GM18951 (cell line): ENCODE data around the gene WNT2.
"Not testable (repeated sequence)": the region's sequence is repeated elsewhere in the genome, so short reads cannot be mapped to it uniquely, and the experiment has no call there.

ENCODE experiments used
- POLR2A ChIP-seq: IDR thresholded peaks from 4 replicates; pipeline ENCODE4 v1.6.1; 2011; ENCODE audit warnings: mild to moderate bottlenecking; ENCODE audit not compliant: insufficient read length, insufficient read depth; ENCODE audit errors: extremely low read depth
- in situ Hi-C: fragments of 300-500 bp; cut with MboI; formaldehyde crosslinking; loops from one replicate; pipeline ENCODE4 v1.12.0; 2022; ENCODE audit warnings: low sequenced_read_pairs, mixed read lengths, inconsistent platforms; ENCODE audit not compliant: unreplicated experiment

Gene WNT2

DNA sequence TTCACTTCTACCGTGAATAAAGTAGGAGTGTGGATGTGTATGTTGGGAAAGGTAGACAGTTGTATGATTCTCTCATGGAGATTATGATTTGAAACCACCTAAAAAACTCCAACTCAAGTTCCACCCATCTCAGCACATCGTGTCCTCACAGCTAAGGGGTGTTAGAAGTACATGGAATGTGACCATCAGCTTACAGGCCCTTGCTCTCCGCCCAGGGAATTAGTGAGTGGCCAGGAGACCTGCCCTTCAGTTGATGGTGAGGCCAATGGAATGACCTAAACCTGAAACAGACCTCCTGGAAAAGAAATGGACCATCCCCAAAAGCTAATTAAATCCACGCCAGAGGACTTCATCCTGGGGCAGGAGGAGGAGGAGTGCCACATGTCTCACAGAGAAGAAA lies 2.1 kb upstream of the WNT2 start:
- in situ Hi-C loops: no loop called here

DNA sequence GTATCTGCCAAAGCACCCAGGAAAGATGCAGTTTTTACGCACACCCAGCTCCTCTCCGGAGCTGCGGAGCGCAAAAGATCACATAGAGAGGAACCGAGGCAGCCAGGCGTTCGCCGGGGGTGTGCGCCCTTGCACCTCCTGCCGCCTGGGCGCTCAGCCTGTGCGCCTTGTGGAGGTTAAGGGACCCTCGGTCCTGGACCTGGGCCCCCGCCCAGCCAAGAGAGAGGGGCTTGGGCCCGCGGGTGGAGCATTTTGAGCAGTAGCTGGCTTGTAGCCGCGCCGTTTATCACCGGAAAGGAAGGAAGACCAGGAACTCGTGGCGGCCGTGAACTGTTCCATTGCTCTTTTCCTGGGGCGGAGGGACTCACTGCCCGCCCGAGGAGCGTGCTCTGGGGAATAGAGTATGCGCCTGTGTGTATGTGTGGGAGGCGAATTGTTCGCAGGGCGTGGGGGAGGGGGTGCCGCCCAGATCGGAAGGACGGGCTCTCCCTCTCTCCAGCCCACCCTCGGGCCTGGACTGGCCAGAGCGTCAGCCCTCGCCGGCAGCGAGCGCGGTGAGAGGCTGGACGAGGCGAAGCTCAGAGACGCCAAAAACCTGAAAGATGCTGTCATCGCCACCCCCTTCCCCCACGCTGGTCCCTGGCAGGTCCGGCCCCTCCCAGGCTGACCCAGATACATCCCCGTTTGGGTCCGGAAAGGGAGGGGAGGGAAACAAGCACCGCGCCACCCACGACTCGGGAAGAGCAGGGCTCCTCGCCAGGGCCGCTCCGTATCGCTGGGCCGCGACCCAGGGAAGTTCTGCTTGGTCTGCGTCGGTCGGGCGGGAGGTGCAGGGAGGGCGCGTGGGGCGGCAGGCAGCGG lies 1.2 kb upstream of the WNT2 start:
- TF ChIP-seq POLR2A: no peak
- in situ Hi-C loops: no loop called here

More for the DNA sequence above, 2.1 kb upstream of the WNT2 start:
- TF ChIP-seq POLR2A: no peak

DNA sequence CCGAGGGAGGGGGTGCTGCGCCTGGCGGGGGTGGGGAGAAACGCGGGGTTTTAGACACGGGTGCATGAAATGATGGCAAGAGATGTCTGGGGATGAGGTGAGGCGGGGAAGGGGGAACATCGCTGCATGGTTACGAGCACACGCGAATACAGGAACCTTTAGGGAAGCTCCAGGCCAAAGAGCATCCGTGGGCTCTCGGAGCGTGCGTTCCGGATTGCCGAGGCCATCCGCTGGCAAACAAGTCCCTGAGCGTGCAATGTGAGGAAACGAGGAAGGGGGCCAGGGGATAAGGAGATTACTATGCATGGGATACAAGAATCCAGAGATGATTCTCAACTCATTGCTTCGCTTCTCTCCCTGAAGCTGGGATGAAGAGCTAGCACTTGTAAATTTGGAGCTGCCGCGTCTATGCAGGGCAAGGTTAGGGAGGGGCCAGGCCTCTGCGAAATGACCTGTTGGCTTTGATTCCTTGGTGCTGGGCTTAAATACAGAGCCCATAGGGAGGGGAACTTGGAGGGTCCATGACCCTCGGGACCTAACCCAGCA lies 520 bp upstream of the WNT2 start:
- in situ Hi-C loops: no loop called here
- TF ChIP-seq POLR2A: no peak

DNA sequence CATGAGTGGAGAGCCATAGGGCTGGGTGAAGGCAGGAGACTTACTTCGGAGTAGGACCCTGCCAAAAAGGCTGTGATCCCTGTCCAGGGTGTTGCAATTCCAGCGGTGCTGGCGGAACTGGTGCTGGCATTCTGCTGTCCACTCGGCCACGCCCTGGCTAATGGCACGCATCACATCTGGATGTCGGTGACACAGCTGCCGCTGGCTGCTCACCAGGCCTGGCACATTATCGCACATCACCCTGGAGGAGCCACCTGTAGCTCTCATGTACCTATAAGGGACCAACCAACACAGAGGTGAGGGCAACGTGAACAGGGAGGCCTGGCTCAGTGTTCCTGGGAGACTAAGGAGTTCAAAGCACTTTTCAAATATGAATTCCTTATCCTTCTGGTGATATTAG lies 2.3 kb downstream of the WNT2 start:
- in situ Hi-C loops: no loop called here
- no peak for TF ChIP-seq POLR2A

DNA sequence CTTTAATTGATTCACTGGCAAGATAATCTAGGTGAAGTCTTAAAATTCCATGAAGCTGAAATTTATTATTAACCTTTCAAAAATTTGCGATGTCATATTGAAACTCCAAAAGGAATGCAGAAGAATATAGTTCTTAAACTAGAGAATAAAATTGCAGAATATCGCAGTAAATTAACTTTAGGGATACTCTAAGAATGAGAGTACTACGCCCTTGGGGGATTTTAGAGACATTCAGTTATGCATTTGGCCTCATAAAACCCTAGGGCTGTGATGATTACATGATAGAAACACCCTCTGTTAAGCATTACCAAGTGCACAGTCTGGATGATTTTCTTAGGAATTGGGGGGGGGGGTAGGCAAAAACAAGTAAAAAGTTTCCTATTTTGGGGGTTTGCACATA lies 3.7 kb downstream of the WNT2 start:
- in situ Hi-C loops: no loop called here

DNA sequence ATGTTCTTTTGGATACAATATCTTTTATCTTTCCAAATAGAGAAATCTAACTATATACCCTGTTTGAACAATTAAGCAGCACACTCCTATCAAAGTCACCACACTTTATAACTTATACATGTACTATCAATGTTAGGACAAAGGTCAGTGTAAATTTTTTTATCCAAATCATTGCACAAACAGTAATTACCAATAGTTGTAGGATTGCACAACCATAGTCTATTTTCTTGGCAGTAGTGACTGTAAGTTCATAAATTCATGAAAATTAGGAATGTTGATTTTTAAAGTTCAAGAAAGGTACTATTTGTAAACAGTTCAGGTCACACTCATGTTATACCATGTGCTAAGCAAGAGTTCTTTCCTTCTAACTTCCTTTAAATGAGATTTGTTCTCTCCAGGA lies 9.3 kb downstream of the WNT2 start:
- in situ Hi-C loops: no loop called here
- TF ChIP-seq POLR2A: no peak

More for the DNA sequence above, 3.7 kb downstream of the WNT2 start:
- TF ChIP-seq POLR2A: no peak

DNA sequence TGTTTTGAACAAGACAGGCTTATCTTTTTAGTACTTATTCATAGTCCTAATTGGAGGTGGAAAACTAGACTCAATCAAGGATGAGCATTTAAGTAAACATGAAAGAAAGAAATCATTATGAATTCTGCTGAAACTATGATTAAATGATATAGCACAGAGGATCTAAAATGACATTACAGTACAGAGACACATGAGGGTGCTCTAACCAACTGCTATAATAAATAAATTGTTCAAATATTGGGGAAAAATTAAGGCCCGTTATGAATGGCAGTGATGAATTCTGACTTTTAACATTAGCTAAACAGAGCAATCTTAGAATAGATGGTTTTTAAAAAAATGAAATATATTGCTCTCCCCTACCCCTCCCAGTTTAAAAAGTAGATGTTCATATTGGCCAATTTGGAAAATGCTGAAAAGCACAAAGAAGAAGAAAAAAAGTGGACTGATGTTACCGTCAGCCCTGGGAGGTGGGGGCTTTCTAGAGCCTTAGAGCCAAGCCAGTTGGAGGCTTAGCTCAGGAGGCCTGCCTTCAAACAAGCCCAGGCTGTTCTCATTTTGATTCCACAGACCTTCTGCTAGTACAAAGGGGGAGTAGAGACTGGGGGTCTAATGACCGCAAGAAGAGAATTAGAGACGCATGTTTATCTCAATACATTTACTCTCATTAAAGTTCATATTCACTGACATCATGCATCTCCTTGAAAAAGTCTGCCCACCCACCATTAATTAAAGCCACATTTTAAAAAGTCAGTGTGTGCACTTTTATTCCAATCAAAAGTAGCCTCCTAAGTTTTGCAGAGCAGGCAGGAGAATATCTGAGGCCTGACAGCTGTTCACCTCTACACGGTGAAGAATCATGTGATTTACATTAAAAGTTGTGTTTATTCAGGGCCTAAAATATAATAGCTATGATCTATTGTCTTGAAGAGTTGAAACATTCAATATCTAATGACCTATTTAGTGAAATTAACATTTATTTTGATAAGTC lies 10.0 kb downstream of the WNT2 start:
- in situ Hi-C loops: no loop called here
- no peak for TF ChIP-seq POLR2A

DNA sequence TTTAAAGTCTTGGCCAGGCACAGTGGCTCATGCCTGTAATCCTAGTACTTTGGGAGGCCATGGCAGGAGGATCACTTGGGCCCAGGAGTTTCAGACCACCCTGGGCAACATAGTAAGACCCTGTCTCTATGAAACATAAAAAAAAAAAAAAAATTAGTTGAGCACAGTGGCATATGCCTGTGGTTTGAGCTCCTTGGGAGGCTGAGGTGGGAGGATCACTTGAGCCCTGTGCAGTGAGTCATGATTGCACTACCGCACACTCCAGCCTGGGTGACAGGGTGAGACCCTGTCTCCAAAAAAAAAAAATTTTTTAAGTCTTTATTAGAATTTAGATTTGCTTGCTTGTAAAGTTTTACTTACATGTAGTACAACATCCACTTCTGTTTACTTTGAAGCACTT lies 14.0 kb downstream of the WNT2 start:
- TF ChIP-seq POLR2A: no peak
- in situ Hi-C loops: no loop called here

DNA sequence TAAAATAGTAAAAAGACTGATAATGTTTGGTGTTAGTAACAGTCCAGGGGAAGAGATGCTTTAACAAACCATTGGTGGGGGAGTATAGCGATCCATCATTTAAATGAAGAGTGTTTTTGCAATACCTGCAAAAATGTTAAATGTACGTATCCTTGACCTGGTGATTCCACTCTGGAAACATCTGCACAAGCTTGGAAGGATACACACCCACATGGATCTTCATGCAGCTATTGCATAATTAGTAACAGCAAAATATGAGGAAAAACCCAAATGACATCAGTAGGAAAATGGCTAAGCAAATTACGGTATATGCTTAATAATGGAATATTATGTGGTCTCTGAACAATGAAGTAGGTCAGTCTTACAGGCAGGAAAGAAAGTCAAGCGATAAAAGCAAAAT lies 20.5 kb downstream of the WNT2 start:
- in situ Hi-C loops: no loop called here

DNA sequence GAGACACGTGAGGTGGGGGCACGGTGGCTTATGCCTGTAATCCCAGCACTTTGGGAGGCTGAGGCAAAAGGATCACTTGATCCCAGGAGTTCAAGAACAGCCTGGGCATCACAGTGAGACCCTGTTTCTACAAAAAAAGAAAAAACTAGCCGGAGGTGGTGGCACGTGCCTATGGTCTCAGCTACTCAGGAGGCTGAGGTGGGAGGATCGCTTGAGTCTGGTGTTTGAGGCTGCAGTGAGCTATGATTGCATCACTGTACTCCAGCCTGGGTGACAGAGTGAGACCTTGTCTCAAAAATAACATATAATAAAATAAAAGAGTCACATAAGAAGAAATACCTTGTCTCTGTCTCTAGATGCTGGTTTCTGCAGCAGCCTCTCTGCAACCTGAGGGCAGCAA lies 22.4 kb downstream of the WNT2 start:
- in situ Hi-C loops: not testable (repeated sequence)

More for the DNA sequence above, 20.5 kb downstream of the WNT2 start:
- TF ChIP-seq POLR2A: no peak

DNA sequence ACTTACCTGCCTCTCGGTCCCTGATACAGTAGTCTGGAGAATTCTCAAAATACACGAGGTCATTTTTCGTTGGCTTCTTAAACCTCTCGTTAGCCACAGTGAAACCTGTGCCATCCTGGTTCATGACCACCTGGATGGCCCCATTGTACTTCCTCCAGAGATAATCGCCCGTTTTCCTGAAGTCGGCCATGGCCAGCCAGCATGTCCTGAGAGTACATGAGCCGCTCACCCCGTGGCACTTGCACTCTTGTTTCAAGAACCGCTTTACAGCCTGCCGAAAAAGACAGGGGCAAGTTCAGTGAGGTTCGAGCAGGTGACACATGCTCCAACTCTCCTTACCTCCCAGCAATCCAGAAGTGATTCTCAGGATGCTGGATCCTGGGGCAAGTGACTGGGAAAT lies 25.3 kb downstream of the WNT2 start:
- in situ Hi-C loops: no loop called here
- no peak for TF ChIP-seq POLR2A

DNA sequence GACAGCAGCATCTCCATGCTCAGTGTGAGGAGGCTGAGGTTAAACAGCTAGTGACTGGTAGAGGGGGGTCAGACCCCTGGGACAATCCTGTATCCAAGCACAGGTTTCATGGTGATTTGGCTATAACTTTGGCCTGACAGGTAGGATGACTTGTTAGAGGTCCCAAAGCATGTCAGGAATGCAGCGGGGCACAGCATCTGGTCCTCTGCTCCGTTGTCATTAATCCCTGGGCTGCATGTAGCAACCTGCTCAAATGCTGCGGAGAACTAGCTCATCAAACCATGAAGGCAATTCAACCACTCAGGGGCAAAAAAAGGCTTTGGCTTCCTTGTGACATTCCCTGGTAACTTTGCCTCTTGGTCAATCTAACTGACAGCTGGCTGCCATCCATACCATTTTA lies 26.8 kb downstream of the WNT2 start:
- in situ Hi-C loops: no loop called here
- no peak for TF ChIP-seq POLR2A

DNA sequence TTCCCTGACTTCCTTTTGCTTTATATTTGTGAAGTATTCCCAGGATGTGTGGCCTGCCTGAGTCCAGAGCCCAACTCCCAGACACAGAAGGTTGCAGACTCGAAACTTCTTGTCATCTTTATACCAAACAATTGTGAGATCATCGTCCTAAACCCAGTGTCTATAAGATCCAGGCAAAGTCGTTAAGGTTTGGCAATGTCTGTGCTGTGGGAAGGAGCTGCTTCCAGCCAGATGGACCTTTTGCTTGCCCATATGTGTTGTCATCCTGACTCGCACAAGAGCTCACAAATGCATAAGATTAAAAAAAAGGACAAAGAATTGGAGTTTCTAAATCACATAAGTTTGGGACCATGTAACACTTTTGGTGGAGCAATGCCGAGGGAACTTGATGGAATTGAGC lies 37.0 kb downstream of the WNT2 start:
- in situ Hi-C loops: no loop called here
- TF ChIP-seq POLR2A: no peak
